ENCODE data around the gene CALR. TPM values are rescaled to one million over a fixed set of nuclear protein-coding genes. Genes with fewer than 3 reads are reported as not detected.
"Not testable (repeated sequence)": the region's sequence is repeated elsewhere in the genome, so short reads cannot be mapped to it uniquely, and the experiment has no call there.

The CALR gene
- 1,623 TPM for polyA plus RNA-seq (2013, experiment 1 of 2; ENCODE audit: insufficient read length)
- 1,590 TPM for polyA plus RNA-seq (2013, experiment 2 of 2; ENCODE audit: insufficient read length)

DNA sequence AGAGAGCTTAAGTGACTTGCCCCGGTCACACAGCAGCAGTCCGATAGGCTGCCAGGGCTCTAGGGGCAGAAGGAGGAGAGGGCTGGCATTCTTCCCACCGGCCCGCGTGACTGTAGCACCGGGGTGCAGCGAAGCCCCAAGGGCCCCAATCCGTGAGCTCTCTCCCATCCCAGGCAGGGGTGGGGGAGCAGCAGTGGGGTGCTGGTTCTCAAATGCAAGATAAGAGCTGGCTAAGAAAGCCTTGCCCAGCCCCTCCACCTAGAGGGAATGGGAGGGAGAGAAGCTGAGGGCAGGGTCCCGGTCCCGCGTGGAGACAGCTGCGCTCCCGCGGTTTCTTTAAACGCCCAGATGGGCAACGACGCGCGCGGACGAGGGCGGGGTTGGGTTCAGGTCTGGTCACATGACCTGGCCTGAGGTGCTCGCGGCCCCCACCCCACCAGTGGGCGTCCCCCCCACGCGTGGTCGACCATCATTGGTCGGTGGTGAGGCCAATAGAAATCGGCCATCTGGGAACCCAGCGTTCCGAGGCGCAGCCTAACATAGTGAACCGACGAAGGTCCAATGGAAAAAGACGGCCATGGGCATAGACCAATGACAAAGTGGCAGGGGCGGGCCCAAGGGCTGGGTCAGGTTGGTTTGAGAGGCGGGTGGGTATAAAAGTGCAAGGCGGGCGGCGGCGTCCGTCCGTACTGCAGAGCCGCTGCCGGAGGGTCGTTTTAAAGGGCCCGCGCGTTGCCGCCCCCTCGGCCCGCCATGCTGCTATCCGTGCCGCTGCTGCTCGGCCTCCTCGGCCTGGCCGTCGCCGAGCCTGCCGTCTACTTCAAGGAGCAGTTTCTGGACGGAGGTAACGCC, at the start of gene CALR:
TSS of gene CALR (plus strand) at position 683 of the 852 bp plus-strand sequence. CDS start at position 754, 71 bp downstream.
- DNase-seq, result peak; percentile 100

DNA sequence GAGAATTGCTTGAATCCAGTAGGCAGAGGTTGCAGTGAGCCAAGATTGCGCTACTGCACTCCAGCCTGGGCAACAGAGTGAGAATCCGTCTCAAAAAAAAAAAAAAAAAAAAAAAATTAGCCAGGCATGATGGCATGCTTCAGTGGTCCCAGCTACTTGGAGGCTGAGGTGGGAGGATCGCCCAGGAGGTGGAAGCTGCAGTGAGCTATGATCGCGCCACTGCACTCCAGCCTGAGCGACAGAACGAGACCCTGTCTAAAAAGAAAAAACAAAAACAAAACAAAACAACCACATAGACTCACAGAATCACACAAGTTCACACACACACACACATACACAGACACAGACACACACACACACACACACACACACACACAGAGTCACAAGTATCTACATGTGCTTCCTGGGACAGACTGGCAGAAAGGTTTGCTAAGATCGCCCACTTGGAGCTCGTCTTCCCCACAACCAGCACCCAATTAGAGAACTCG, 48.1 kb upstream of the CALR start:
- not testable (repeated sequence) for DNase-seq

DNA sequence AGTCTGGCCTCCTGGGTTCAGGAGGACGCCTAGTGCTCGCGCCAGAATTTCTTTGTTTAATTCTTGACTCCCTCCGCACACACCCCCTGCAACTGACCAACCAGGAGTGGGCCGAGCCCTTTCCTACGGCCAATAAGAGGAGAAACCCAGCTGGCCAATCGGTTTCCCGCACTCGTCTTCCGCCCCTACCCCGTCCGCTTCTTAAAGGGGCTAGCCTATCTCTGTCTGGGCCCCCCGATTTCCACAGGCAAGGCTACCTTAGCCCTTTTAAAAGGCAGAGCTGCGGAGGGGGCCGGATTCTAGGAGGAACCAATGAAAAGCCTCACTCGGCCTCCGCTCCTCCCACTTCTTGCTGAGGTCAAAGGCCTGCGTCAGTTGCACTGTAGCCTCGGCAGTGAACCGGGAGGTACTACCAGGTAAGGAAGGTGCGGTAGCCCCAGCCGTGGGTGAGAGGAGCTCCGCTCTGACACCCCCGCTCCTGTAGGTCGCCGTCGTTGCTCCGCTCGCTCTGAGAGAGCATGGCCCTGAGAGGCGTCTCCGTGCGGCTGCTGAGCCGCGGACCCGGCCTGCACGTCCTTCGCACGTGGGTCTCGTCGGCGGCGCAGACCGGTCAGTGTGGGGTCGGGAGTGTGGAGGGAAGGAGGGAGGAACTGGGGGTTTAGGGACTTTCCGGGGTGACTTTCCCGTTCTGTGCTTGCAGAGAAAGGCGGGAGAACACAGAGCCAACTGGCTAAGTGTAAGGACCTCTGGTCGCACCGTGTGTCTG, 47.4 kb upstream of the CALR start, which contains the start of gene GCDH:
TSS of gene GCDH (plus strand) at position 374 of the 766 bp plus-strand sequence. CDS start at position 519, 145 bp downstream.
- DNase-seq, result peak; percentile 99

DNA sequence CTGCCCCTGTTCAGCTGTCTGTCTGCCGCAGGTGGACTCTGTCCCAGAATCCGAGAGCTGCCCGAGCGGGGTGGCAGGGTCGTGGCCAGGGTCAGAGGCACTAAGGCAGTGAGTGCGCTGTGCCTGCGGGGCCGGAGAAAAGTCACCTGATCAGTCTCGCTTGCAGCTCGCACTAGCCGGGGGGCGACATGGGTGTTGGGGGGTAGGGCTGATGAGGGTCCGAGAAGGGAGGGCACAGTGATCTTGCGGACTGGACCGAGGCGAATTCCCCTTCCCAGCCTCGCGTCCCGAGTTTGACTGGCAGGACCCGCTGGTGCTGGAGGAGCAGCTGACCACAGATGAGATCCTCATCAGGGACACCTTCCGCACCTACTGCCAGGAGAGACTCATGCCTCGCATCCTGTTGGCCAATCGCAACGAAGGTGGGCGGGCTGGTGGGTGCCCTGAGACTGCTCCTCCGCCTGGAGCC, 46.8 kb upstream of the CALR start:
- DNase-seq, result no peak

DNA sequence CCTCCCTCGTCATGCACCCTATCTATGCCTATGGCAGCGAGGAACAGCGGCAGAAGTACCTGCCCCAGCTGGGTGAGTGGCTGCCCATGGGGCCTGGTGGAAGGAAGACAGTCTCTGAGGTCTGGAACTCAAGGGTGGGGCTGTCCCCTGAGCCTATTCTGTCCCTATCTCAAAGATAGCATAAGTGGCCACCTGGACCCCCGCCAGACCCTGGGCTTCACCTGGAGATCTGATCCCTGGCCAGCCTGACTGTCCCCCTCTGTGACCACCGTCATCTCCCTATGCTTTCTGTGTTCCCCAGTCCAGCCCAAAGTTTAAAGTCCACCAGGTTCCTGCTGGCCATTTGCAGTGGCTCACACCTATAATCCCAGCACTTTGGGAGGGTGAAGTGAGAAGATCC, 44.8 kb upstream of the CALR start:
- no peak for DNase-seq

DNA sequence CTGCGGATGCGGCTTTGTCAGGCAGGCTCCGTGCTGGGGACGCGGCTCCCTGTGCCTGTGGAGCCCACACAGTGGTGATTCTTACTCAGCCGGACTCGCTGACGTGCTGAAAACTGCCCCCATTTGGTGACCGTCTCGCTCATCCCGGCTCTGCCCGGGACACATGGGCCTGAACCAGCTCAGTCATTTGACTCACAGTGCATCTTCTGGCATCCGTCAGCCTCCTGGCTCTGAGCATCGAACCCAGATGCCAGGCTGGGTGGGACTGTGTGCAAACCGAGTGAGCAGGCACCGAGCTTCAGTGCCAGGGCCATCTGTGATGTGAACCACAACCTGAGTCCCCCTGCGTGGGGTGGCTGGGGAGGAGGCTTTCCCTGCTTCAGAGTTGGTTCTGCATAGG, 41.9 kb upstream of the CALR start:
- DNase-seq, result no peak

DNA sequence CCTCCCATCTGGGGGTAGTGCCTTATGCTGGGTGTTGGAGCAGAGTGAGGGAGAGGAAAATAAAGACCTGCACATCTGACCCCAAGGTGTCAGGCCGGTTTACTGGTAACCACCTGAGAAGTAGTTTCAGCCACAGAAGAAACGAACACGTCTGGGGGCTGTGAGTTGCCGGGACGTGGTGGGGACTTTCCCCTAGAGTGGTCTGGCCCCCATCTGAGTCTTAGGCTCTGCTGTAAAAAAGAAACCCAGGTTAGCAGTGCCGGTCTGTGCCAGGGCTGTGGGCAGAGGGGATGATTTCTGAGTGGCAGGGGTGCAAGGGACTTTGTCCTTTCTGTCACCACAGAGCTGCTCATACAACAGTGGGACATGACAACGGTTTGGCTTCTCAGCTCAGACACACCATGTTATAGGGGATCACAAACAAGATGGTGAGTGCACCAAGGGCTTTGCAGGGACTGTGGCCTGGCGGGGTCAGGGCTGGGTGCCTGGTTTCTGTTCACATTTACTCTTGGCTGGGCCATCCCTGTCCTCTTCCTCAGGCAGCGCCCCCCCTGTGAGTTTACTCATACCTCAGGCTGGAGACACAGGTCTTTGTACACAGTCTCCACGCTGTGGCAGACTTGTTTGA, 38.4 kb upstream of the CALR start:
- no peak for DNase-seq

DNA sequence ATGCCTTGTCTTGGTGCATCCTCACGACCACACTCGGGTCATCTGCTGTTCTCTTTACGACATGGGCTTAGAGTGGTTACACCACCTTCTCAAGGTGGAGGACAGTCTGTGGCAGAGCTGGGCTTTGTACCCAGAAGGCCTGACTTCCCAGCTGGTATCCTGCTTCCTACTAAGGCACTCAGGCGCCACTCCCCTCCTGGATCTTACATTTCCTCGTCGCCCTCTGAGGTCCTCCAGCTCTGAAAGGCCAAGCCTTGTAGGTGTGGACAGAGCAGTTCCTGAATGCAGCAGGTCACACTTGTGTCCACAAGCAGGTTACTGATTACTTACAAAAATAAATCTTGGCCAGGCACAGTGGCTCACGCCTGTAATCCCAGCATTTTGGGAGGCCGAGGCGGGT, 31.2 kb upstream of the CALR start:
- DNase-seq, result no peak

DNA sequence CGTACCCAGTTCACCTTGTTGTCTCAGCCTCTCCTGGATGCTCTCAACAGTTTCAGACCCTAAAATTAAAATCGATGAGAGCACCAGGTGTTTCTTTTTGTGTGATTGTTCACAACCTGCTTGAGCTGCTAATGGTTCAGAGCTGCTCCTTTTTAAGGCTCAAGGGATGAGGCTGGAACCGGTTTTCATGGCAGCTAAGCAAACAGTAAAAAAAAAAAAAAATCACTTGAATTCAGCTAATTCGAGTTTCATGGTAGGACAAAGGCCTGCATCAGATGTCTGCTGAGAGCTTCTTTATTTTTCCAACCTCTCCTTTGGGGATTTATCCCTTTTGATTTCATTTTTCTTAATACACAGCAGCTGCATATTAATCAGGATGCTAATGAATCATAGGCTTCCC, 25.8 kb upstream of the CALR start:
- DNase-seq, result no peak

DNA sequence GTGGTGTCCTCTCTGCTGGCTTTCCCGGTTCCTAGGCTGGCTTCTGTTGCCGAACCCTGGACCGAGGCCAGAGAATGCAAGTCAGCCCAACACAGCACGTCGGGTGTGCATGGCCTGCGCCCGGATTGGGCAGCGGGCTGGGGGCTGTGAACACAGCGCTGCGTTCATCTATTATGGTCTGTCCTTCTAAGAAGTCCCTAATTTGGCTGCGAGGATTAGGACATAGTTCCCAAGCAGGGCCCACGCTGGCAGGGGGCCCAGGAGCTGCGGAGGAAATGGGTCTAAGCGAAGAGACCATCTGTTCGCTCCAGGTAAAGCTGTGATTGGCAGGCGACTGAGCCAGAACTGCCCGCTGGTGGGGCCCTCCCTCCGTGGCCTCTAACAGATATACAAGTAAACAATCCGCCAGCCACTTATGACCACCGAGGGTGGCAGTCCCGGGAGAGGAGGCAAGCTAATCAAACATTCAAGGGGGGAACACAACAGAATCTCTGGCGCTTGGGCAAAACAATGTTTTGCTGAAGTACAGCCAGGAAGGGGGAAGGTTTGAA, 25.3 kb upstream of the CALR start:
- DNase-seq, result peak; percentile 73

DNA sequence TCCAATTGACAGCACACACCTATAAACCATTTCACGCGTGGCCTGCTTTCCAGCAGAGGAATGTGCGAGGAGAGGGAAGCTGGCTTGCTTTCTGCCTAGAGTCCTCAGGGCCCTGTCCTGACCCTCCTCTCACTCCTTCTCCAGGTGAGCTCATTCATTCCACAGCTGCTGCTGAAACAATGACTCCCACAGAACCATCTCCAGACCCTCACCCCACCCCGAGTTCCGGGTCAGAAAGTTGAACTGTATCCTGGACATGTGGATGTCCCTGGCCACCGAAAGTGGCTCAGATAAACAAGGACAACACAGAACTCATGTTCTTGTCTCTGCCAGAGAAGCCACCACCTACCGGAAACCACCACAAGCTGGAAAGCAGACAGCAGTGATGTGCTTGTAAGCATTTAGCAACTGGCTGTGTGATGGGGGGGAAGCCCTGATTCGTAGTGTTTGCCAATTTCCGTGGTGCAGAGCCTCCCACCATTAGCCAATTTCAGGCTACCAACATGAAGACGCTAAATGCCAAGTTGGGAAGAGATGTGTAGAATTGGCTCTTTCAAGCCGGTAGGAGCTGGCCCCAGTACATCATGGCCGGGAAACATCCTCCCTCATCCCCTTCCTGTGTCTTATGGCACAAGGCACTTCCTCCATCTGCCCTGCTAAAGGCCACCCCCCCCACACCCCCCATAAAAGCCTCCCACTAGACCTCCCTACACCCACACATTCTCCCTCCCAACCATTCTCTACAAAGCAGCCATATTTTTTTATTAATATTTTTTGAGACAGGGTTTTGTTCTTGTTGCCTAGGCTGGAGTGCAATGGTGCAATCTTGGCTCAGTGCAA, 24.3 kb upstream of the CALR start:
- peak; percentile 25 for DNase-seq

DNA sequence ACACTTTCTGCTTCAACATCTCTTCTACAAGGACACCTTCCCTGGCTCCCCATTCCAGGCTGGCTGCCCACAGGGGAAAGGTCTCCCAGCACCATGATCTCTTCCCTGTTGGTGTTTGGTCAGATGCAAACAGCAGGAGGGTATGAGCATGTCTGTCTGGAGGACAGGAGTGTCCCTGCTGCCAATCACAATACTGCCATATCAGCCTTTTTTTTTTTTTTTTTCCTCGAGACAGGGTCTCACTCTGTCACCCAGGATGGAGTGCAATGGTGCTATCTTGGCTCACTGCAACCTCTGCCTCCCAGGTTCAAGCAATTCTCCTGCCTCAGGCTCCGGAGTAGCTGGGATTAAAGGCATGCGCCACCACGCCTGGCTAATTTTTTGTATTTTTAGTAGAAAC, 22.5 kb upstream of the CALR start:
- DNase-seq, result not testable (repeated sequence)

DNA sequence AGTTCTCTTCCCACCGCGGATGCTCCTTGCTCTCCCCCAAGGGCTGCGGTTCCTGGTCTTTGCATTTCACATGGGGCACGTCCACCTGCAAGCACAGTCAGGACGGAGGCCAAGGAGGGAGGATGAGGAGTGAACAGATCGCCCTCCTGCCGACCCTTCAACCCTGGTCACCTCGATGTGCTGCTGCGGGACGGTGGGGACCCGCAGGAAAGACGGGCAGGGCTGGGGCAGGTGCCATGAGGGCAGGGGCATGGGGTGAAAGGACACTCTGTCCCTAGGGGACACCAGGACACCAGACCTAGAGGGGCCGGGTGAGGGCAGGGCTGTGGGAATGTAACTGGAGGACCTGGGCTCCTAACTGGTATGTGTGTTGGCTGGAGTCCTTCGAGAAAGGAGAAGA, 20.2 kb upstream of the CALR start:
- DNase-seq, result no peak

DNA sequence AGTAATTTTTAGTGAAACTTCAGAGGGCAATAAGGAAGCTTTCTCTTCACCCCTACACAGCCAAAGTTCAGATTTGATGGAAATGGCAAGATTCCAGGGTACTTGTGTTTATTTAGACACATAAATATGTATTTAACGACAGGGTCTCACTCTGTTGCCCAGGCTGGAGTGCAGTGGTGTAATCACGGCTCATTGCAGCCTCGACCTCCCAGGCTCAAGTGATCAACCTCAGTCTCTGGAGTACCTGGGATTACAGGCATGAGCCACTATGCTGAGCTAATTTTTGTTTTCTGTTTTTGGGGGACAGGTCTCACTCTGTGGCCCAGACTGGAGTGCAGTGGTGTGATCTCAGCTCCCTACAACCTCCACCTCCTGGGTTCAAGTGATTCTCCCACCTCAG, 17.4 kb upstream of the CALR start:
- no peak for DNase-seq

DNA sequence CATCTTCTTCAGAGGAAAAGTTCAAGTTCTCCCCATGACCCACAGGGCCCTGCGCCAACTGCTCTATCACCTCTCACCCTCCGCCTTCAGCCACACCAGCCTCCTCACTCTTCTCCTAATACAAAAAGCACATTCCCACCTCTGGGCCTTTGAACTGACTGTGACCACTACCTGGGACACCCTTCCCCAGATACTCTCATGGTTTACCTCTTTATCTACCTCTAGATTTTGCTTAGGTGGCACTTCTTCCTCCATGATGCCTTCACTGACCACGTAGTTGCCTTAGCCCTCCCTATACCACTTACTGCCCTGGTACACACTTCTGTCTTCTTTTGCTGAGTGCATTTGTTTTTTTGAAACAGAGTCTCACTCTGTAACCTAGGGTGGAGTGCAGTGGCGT, 15.4 kb upstream of the CALR start:
- DNase-seq, result no peak

DNA sequence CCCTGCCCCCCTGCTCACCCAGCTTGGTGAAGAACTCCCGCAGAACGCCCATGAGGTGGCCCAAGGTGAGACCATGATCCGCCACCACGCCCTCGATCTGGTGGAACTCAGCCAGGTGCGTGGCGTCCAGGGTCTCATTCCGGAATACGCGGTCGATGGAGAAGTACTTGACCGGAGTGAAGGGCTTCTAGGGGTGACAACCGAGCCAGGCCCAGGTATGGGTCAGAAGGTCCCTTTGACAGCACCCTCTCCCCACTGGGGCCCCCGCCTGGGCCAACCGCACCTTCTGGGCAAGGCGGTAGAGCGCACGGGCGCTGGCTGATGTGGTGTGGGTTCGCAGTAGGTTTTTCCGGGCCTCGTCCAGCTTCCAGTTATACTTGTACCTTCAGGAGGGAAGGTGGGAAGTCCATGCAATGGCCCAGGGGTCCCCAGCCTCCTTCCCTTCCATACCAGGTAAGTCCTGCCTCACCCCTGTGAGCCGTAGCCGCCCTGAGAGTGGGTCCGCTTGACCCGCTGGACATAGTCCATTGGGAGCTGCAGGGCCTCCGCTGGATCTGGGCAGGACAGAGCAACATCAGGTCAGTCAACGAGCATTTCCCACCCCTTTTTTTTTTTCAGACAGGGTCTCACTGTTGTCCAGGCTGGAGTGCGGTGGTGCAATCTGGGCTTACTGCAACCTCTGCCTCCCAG, 13.6 kb upstream of the CALR start:
- no peak for DNase-seq

DNA sequence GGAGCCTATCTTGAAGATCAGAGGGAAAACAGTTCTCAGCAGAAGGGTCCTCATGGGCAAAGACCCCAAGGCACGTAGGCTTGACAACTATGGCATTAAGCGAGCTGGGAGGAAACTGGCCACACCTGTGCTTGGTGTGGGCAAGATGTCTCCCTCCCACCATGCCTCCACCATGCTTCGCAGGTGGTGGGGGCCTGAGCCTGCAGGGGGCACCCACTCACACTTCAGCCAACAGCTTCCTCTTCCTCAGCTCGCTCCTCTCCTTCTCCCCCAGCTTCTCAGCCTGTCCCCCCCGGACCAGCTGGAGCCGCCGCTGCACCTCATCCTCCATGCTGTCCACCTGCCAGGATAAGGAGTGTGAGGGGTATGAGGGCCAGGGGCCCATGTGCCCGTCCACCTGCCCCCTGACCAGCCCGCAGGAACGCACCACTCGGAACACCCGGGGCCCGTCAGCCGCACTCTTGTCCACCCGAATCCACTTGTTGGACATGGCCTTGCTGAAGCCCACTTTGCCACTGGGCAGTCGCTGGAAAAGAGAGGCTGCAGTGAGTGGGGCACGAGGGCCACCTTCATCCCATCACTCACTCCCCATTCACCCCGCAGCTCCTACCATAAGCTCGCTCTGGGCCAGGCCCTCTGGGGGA, 8.3 kb upstream of the CALR start:
- DNase-seq, result no peak

DNA sequence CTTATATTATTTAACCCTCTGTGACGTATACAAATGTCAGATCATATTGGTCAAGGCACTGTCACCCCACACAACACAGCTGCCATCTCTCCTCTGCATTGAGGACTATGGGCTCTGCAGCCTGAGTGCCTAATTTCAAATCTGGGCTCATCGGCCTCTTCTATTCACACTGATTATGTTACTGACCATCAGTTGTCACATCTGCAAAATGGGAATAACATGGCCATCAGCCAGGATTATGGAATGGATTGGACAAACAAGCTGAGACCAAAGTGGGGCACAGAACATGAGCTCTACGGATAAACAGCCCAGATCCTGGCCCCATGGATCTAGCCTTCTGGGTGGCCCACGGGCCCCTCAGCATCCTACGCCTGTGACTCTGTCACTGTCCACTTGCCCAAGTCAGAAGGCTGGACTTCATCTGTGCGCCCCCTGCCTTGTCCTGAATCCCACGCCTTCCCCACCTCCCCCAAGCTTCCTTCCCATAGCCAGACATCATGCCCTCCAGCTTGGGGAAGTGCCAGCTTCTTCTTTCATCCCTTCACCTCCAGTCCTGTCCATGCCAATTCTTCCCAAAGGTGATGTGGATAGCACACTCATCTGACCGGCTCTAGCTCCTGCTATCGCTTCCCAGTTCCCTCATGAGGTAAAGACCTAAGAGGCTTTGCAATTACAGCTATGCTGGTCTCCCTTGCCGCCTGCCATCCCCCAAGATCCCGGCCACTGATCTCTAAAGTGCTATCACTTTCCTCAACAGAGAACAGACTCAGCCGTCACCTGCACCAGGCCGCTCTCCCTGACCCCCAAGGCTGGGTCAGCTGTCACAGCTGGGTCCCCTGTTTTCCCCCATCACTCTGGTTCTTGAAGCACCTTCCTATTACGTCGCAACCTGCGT, 5.8 kb upstream of the CALR start:
- no peak for DNase-seq

Data from fibroblast of skin of abdomen (primary cell).